NCI-H1417 (cell line): ENCODE results near the gene KANSL1.
"Not testable (repeated sequence)": the region's sequence is repeated elsewhere in the genome, so short reads cannot be mapped to it uniquely, and the experiment has no call there.

Source experiments
- DNase-seq, 3 experiments: peaks; one replicate each; lab custom pipeline; 2025; lab: John Stamatoyannopoulos, UW

Gene KANSL1

DNA sequence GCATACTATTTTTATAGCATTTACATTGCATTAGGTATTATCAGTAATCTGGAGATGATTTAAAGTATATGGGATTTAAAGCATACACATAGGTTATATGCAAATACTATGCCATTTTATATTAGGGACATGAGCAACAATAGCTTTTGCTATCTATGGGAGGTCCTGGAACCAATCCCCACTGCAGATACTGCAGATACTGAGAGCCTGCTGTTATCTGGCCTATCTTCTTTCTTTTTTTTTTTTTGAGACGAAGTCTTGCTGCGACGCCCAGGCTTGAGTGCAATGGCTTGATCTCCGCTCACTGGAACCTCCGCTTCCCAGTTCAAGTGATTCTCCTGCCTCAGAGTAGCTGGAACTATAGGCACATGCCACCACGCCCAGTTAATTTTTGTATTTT lies 156.7 kb downstream of the KANSL1 start:
- no peak for DNase-seq

DNA sequence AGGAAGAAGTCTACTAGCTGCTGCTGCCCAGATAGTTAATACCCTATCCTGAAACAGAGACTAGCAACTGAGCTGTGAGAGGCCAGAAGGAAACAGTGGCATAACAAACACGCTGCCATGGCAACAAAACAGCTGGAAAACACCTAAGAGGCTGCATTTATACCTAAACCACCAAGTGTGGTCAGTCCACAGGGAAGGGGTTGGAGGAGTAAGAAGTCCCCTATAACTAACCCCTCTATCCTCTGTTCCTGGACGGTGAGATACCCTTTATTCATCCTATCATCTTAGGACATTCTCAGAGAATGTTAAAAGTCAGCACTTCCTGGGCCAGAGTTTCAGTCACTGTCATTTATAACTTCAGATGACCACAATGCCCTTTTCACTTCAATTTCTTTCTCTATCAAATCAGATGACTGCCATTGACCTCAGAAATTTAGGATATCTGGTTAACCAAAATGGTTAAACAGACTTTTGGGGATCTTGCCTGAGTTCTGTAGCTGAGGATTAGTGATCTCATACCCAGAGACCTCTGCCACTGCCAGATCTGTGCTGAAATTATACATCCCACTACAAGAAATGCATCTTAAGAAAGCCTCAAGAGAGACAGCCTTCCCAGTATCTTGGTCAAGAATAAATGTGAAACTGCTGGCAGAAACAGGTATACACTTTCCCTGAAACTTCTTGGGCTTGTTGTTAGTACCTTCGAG lies 158.0 kb downstream of the KANSL1 start:
- no peak for DNase-seq

DNA sequence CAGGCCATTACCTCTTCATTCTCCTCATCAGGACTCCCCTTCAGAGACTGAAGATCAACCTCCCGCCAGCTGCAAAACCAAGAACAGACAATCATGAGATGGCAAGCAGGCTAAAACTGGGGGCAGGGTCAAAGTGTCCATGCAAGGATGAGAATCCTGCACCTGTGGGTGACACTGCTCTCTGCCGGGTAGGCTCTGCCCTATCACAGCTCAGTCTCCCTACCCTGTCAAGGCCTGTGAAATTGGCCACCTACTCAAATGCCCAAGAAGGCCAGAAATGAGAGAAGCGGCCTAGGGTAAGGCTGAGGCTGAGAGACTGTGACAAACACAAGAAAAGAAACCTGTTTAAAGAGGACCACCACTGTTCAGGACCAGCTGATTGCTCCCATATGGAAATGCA lies 159.8 kb downstream of the KANSL1 start:
- no peak for DNase-seq

DNA sequence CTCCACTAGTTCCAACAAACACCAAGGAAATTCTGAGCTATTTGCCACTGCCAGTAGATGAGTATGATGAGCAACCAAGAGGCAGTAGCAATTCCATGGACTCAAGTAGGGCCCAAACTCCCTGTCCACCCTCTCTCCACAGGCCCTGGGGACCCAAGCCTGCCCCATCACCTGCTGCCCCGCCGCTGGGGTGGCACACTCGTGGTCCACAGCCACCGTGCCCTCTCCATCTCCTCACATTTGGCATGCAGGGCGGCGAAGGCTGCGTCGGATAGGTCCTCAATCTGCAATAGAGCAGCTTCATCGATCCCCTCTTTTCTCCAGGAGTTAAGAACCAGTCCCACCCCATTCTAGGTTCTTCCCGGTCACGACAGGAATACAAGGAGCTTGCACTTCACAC lies 160.3 kb downstream of the KANSL1 start:
- no peak for DNase-seq

DNA sequence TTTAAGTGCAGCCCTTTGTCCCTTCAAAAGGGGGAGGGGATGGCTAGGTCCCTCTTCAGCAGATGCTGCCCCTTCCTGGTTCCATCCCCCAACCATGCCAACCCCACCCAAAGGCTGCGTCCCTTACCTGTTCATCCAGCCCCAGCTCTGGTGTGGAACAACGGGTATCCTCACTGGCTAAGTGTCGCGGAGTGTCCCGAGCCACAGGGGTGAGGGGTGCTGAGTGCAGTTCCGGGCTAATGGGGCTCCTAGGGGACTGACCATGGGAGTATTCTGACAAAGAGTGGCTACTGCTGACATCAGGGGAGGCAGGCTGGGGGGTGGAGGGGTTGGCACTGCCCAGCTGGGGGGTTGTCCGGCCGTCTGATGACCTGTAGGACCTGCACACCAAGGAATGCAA lies 161.3 kb downstream of the KANSL1 start:
- no peak for DNase-seq

DNA sequence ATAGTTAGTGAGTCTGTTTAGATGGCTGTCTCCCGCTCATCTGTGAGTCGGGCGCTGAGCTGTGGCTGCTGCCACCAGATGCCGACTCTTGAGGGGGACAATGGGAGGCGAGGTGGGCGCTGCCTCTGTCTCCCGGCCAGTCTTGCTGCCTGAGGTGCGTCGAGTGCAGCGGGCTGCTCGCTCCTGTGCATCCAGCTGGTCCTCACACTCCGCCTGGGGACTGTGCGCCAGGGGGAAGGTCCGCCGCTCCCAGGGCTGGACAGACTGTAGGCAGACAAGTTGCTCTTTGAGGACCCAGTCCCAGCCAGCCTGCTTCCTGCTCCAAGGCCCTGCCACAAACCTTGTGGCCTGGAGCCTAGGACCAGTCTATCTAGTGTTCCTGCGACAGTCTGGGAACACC lies 161.8 kb downstream of the KANSL1 start:
- no peak for DNase-seq

DNA sequence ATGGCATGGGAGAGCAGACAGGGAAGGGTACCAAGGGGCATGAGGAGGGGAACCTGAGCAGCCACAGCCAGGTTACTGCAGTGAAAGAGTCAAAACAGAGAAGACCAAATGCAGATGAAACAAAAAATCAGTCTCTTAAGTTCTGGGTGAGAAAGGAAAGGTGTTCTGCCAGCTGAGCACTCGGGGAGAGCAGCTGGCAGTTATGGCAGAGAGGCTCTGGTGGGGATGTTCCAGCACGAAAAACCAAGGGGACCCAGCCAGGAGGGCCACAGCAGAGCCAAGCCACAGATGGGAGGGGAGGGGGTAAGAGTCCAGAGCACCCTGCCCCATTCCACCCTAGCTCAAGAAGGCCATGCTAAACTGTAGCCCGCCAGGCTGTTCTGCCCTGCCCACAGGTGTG lies 162.5 kb downstream of the KANSL1 start:
- DNase-seq: no peak

DNA sequence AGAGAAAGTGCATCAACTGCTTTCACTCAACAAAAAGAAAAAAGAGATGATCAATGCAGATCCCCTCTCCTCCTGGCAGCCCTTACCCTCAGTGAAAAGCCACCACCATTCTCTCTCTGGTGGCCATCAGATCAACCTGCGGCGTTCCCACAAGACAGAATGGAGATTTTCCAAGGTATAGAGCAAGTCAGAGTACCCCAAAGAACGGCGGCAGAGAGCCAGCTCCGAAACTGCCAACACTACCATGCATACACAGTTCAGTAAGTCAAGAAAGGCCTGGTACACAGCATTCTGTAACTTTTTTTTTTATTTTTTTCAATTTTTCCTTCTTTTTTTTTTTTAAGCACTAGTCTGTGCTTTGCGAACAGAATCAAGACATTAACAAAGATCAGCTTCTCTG lies 163.6 kb downstream of the KANSL1 start:
- DNase-seq: no peak

DNA sequence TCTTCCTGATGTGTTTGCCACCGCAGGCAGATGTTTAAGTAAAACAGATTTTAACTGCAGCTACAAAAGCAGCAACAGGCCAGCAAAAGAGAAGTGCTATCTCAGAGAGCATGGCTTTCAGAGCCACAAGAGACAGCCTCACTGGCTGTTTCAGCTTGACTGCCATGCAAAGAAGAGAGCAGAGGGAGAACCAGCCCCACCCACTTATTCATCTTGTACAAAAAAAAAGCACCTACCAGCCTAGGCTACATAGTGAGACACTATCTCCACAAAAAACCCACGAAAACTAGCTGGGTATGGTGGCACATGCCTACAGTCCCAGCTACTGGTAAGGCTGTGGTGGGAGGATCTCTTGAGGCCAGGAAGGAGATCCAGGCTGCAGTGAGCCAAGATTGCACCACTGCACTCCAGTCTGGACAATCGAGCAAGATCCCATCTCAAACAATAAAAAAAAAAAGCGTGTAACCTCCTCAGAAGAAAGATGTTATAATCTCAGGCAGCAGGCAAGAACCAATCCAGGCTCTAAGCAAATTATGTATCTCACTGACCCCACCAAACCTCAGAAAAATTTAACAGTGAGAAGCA lies 164.2 kb downstream of the KANSL1 start:
- no peak for DNase-seq

DNA sequence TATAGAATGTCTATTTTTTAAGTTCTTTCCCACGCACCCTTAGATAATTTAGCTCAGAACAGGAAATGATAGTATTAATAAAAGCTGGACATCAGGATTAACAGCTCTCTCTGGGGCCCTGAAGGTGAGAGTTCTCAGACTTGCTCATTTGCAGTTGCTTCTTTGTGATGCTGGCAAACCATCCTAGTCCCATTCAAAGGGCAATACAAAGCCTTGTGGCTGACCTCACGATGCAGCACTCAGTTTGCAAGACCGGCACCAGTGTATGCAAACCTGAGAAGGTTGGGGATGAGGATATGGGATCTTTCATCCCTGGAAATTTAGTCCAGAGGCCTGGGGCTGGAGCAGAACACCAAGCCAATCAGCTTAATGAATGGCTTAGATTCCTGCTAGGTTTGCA lies 164.9 kb downstream of the KANSL1 start:
- no peak for DNase-seq

DNA sequence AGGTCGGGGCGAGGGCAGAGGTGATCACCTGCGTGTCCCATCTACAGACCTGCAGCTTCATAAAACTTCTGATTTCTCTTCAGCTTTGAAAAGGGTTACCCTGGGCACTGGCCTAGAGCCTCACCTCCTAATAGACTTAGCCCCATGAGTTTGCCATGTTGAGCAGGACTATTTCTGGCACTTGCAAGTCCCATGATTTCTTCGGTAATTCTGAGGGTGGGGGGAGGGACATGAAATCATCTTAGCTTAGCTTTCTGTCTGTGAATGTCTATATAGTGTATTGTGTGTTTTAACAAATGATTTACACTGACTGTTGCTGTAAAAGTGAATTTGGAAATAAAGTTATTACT lies 165.3 kb downstream of the KANSL1 start:
- no peak for DNase-seq

DNA sequence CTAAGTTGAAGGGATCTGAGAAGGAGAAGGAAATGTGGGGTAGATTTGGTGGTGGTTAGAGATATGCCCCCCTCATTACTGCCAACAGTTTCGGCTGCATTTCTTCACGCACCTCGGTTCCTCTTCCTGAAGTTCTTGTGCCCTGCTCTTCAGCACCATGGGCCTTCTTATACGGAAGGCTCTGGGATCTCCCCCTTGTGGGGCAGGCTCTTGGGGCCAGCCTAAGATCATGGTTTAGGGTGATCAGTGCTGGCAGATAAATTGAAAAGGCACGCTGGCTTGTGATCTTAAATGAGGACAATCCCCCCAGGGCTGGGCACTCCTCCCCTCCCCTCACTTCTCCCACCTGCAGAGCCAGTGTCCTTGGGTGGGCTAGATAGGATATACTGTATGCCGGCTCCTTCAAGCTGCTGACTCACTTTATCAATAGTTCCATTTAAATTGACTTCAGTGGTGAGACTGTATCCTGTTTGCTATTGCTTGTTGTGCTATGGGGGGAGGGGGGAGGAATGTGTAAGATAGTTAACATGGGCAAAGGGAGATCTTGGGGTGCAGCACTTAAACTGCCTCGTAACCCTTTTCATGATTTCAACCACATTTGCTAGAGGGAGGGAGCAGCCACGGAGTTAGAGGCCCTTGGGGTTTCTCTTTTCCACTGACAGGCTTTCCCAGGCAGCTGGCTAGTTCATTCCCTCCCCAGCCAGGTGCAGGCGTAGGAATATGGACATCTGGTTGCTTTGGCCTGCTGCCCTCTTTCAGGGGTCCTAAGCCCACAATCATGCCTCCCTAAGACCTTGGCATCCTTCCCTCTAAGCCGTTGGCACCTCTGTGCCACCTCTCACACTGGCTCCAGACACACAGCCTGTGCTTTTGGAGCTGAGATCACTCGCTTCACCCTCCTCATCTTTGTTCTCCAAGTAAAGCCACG lies 165.9 kb downstream of the KANSL1 start:
- DNase-seq: no peak

DNA sequence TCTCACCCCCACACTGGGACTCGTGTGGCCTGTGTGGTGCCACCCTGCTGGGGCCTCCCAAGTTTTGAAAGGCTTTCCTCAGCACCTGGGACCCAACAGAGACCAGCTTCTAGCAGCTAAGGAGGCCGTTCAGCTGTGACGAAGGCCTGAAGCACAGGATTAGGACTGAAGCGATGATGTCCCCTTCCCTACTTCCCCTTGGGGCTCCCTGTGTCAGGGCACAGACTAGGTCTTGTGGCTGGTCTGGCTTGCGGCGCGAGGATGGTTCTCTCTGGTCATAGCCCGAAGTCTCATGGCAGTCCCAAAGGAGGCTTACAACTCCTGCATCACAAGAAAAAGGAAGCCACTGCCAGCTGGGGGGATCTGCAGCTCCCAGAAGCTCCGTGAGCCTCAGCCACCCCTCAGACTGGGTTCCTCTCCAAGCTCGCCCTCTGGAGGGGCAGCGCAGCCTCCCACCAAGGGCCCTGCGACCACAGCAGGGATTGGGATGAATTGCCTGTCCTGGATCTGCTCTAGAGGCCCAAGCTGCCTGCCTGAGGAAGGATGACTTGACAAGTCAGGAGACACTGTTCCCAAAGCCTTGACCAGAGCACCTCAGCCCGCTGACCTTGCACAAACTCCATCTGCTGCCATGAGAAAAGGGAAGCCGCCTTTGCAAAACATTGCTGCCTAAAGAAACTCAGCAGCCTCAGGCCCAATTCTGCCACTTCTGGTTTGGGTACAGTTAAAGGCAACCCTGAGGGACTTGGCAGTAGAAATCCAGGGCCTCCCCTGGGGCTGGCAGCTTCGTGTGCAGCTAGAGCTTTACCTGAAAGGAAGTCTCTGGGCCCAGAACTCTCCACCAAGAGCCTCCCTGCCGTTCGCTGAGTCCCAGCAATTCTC lies 166.8 kb downstream of the KANSL1 start:
- no peak for DNase-seq

DNA sequence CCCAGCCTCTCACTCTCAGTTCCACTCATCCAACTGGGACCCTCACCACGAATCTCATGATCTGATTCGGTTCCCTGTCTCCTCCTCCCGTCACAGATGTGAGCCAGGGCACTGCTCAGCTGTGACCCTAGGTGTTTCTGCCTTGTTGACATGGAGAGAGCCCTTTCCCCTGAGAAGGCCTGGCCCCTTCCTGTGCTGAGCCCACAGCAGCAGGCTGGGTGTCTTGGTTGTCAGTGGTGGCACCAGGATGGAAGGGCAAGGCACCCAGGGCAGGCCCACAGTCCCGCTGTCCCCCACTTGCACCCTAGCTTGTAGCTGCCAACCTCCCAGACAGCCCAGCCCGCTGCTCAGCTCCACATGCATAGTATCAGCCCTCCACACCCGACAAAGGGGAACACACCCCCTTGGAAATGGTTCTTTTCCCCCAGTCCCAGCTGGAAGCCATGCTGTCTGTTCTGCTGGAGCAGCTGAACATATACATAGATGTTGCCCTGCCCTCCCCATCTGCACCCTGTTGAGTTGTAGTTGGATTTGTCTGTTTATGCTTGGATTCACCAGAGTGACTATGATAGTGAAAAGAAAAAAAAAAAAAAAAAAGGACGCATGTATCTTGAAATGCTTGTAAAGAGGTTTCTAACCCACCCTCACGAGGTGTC lies 167.6 kb downstream of the KANSL1 start:
- peak in 1 of 3 experiments; percentile 60 for DNase-seq

DNA sequence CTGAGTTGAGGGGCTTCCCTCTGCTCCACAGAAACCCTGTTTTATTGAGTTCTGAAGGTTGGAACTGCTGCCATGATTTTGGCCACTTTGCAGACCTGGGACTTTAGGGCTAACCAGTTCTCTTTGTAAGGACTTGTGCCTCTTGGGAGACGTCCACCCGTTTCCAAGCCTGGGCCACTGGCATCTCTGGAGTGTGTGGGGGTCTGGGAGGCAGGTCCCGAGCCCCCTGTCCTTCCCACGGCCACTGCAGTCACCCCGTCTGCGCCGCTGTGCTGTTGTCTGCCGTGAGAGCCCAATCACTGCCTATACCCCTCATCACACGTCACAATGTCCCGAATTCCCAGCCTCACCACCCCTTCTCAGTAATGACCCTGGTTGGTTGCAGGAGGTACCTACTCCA lies 168.2 kb downstream of the KANSL1 start:
- DNase-seq: no peak

DNA sequence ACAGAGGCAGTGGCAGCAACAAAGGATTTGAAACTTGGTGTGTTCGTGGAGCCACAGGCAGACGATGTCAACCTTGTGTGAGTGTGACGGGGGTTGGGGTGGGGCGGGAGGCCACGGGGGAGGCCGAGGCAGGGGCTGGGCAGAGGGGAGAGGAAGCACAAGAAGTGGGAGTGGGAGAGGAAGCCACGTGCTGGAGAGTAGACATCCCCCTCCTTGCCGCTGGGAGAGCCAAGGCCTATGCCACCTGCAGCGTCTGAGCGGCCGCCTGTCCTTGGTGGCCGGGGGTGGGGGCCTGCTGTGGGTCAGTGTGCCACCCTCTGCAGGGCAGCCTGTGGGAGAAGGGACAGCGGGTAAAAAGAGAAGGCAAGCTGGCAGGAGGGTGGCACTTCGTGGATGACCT lies 168.6 kb downstream of the KANSL1 start:
- DNase-seq: no peak

DNA sequence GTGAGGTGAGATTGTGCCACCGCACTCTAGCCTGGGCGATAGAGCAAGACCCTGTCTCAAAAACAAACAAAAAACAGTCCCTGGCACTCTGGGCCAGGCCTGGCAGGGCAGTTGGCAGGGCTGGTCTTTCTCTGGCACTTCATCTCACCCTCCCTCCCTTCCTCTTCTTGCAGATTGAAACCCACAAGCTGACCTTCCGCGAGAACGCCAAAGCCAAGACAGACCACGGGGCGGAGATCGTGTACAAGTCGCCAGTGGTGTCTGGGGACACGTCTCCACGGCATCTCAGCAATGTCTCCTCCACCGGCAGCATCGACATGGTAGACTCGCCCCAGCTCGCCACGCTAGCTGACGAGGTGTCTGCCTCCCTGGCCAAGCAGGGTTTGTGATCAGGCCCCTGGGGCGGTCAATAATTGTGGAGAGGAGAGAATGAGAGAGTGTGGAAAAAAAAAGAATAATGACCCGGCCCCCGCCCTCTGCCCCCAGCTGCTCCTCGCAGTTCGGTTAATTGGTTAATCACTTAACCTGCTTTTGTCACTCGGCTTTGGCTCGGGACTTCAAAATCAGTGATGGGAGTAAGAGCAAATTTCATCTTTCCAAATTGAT lies 169.3 kb downstream of the KANSL1 start:
- DNase-seq: no peak

DNA sequence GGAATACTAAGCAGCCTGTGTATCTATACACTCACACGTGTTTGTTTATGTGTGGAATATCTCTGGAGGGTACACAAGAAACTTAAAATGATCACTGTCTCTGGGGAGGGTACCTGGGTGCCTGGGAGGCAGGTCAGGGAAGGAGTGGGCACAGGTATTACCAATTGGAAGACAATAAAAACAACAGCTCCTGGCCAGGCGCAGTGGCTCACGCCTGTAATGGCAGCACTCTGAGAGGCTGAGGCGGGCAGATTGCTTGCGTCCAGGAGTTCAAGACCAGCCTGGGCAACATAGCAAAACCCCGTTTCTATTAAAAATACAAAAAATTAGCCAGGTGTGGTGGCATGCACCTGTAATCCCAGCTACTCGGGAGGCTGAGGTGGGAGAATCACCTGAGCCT lies 169.9 kb downstream of the KANSL1 start:
- not testable (repeated sequence) for DNase-seq

DNA sequence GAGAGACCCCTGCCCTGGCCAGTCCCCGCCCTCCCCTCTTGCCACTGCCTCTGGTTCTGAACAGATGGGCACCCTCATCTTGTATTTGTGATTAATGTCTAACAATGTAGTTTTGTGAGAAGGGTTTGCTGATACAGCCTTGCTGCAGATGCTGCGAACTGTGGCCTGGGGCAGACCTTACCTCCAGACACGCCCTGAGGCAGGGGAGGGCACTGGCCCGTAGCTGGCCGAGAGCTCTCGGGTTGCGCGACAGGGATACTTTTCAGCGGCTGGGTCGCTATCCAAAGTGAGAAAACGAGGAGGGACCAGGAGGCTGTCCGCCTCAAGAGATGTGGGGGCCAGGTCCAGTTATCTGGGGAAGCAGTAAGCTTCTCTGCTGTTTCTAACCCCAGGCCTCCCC lies 172.2 kb downstream of the KANSL1 start:
- DNase-seq: no peak

DNA sequence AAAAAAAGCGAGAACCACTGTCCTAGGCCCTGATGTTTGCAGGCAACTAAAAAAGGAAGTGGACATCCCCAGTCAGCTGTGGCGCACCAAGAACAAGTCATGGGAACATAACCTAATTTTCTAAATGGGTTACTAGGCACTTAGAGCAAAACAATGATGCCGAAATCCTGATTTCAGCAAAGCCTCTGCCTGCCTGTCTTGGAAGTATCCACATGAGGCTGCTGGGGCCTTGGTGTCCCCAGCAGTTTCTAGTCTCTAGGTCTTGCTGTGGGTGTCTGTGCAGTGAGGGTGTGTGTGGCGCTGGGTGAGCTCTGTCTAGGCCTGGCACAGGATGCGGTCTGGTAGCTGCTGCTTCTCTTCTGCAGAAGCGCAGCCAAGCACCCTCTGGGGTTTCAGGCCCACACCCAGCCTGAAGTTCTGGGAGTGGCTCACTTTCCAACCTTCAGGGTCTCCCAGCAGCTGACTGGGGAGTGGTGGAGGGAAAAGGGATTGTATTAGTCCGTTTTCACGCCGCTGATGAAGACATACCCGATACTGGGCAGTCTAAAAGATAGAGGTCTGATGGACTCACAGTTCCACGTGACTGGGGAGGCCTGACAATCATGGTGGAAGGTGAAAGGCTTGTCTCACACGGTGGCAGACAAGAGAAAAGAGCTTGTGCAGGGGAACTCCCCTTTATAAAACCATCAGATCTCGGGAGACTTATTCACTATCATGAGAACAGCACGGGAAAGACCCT lies 173.0 kb downstream of the KANSL1 start:
- no peak for DNase-seq
